ACHN (cell line): ENCODE results near the gene MACF1.
A peak's percentile ranks its signal among the peaks of the same experiment; 100 is the strongest.
"Not testable (repeated sequence)": the region's sequence is repeated elsewhere in the genome, so short reads cannot be mapped to it uniquely, and the experiment has no call there.

Experiments
- DNase-seq: peaks from one replicate; pipeline ENCODE4 v3.0.0-alpha.2; 2015
- in situ Hi-C: cut with HindIII; loops from 2 replicates; pipeline ENCODE4 v1.10.0; 2017; ENCODE audit warnings: low sequenced_read_pairs, low pct_ligation_motif_present, low pct_unique_long_range_greater_than_20kb

The MACF1 gene

DNA sequence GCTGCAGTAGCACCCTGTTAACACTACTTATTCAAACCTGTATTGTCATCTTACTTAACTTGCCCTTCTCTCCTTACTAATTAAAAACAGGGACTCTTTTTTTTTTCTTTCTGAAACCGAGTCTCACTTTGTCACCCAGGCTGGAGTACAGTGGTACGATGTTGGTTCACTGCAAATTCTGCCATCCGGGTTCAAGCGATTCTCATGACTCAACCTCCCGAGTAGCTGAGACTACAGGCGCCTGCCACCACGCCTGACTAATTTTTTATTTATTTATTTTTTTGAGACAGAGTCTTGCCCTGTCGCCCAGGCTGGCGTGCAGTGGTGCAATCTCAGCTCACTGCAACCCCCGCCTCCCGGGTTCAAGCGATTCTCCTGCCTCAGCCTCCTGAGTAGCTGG lies 3.9 kb downstream of the MACF1 start:
- in situ Hi-C loops, DNase-seq: not testable (repeated sequence)

DNA sequence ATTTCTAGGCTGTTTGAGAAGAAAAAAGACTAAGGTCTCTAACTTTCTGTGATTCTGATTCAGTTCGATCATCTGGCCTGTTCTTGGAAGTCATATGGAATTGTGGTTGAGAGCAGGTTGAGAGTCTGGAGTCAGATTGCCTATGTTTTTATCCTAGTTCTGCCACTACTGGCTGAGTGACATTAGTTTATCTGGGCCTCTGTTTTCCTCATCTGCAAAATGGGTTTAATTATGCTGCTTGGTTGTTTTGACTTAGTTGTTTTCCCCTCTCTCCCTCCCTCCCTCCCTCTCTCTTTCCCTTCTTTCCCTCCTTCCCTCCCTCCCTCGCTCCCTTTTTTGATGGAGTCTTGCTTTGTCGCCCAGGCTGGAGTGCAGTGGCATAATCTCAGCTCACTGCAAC lies 6.2 kb downstream of the MACF1 start:
- in situ Hi-C loops: no loop called here
- no peak for DNase-seq

DNA sequence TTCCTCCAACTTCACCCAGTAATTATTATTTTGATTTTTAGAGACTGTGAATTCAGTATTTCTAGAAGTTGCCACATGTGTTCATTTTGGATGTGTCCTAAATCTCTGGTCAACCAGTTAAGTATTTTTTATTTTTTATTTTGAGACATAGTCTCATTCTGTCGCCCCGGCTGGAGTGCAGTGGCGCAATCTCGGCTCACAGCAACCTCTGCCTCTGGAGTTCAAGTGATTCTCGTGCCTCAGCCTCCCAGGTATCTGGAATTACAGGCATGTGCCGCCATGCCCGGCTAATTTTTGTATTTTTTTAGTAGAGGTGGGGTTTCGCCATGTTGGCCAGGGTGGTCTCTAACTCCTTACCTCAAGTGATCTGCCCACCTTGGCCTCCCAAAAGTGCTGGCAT lies 8.0 kb downstream of the MACF1 start:
- in situ Hi-C loops: no loop called here
- no peak for DNase-seq

DNA sequence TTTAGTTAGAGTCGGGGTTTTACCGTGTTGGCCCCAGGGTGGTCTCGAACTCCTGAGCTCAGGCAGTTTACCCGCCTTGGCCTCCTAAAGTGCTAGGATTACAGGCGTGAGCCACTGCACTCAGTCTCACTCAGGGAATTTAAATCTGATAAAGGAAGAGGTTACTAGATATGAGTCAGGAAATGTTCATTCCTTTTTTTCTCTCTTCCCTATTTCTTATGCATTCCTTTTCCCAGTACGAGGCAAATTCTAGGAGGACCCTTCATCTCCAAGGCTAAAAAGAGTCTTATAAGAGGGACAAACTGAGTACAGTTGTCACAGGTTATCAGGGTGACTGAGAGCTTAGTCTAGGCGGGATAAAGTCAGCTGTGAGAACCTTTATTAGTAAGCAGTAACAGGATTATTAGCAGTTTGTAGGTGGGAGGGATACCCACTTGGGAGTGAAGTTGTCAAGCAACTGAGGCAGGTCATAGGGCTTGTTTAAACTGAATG lies 9.1 kb downstream of the MACF1 start:
- in situ Hi-C loops: no loop called here
- DNase-seq: peak; percentile 29

DNA sequence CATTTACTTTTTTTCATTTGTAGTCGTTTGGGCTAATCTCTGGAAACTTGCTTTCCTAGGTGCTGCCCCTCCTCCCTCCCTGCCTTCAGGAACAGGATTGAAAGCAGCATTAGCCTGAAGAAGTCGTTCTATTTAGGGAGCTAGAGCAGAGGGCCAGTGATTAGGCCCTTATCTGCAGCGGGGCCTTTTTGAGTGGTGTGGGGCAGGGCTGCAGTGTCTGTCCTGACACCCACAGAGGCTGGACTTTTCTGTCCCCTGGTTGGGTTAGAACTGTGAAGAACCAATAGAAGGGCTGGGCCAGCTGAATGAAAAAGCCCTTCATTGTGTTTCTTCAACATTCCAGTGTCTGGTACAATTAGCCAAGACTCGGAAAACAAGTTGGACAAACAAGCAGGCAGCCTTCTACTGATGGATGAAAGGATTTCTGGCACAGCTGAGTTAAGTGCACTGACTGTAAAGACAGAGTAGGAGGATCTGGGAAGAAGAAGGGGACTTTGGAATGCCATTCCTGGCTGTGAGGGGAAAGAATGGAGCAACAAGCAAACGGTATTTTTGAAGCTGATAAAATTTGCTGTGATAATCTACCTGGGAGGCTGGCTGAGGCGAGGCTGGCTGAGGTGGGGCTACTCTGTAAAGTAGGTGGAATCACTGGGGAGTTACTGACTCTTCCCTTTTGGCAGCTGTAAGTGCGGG lies 9.7 kb downstream of the MACF1 start:
- in situ Hi-C loops: no loop called here

DNA sequence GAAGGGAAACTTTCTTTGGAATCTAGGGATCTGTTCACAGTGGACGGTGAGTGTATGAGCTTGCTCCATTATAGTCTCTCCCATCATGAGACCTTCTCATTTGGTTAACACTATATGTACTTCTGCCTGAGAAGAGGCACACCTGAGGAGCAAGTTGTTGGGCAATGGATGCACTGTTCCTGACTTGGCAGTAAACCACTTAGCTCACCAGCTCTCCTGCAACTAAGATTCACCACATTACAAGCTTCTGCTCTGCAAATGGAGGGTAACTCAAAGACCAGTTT lies 10.2 kb downstream of the MACF1 start:
- DNase-seq: no peak
- in situ Hi-C loops: no loop called here

More for the DNA sequence above, 9.7 kb downstream of the MACF1 start:
- DNase-seq: no peak

- no peak for DNase-seq
- in situ Hi-C loops: no loop called here
Observed at GRCh38 chr1:39214998-39215873, 10.7 kb downstream of the MACF1 start.

GRCh38 chr1:39216771-39217170 lies 12.3 kb downstream of the MACF1 start:
- DNase-seq: no peak
- in situ Hi-C loops: no loop called here

DNA sequence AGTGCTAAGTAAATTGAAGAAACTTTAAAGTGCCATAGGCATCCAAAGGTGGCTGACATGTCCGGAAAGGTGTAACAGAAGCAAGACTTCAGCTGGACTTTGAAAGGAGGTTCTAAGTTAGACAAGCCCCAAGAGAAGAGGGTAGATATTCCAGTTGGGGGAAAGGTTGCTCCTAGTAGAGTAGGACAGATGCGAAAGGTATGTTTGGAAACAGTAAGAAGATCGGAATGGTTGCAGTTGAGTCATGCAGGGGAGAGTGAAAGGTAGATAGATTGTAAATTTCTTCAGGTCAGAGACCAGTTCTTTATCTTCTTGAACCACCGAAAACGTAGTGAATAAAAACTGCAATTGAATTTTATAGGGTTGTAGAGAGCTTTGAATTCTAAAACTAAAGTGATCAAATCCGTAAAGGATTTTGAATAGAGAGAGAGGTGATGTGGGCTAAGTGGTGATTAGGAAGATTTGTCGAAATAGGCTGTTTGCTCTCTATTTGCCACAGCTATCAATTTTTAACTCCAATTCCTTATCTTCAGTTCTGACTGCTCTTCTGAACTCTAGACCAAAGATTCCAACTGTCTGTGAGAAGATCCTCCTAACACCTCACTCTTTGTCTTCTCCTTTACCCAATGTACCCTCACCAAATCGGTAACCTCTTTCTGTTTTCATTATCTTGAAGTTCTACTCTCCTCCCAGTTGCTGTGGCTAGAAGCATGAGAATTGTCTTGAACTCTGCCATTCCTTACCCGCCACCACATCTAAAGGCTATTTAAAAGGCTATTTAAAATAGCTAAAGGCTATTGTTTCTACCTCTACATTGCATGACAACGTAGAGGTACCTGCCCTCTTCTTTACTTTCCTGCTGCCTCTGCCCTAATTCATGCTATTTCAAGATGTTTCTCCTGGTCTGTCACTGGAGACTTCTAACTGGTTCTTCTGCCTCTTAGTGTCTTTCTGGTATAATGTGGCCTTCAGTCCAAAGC lies 16.7 kb downstream of the MACF1 start:
- in situ Hi-C loops: no loop called here
- no peak for DNase-seq

GRCh38 chr1:39224295-39224829 lies 19.9 kb downstream of the MACF1 start:
- in situ Hi-C loops: no loop called here

DNA sequence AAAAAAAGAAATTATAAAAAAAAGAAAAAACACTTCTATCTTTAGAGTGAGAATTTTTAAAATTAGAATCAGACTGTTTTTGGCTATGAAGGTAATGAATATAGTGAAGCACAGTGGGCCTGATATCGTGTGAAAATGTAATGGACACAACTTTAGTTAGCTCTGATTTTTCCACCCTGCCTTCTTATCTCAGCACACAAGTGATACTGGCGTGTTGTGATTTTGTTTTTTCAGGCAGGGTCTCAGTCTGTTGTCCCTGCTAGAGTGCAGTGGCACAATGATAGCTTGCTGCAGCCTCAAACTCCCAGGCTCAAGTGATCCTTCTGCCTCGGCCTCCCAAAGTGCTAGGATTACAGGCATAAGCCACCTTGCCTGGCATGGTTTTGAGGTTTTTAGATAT lies 22.3 kb downstream of the MACF1 start:
- no peak for DNase-seq
- in situ Hi-C loops: no loop called here

More at GRCh38 chr1:39224295-39224829, 19.9 kb downstream of the MACF1 start:
- no peak for DNase-seq

- in situ Hi-C loops: no loop called here
- no peak for DNase-seq
Observed at GRCh38 chr1:39228252-39228651, 23.8 kb downstream of the MACF1 start.

DNA sequence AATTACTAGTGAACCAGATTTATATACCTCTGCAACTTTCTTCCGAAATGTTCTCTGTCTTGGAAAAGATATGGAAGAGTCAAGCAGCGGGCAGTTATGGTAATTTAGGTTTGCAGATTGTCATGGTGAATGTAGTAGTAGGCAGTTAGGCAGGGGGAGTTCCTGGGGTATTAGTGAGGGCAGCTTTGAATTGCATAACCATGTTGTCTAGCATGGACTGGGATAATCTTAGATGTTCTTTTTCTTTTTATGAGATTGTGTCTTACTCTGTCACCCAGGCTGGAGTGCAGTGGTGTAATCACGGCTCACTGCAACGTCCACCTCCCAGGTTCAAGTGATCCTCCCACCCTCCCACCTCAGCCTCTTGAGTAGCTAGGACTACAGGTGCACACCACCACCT lies 25.0 kb downstream of the MACF1 start:
- DNase-seq: no peak
- in situ Hi-C loops: no loop called here

DNA sequence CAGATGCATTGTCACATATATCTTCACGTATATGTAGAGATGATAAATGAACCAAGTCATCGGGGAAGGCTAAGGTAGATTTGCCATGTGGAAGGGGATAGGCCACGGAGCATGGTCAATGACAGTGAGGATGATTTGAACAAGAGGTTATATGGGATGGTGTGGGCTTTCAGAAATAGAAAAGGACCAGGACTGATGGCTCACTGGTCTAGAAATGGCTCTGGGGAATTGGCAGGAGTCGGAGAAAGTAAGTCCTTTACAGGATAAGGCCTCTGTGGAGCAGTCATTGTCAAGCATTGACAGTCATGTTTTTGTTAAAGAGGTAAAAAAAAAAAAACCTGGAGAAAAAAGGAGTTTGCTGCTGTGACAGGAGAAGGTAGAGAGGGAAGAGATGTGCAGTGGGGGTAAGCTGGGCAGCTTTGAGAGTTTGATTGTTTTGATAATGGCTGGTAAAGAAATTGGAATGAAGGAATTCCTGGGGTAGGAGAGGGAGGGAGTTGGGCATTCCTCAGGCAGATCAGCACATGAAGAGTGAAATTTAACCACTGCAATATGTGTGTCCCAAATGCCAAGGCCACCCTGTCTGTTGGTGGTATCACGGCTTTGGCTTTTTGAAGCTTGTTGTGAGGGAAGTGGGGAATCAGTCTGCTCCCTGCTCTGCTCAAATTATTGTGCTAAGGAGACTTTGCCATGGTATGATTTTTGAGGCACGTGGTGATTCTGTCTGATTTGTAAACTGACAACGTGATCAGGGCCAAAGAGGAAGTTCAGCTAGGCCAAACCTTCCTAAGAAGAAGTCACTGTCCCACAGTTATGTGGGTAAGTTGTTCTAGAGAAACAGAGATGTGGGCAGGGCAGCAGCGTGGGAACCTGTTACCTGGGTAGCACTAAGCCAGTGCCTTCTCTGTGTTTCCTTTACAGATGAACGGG lies 26.0 kb downstream of the MACF1 start:
- in situ Hi-C loops: no loop called here
- no peak for DNase-seq

DNA sequence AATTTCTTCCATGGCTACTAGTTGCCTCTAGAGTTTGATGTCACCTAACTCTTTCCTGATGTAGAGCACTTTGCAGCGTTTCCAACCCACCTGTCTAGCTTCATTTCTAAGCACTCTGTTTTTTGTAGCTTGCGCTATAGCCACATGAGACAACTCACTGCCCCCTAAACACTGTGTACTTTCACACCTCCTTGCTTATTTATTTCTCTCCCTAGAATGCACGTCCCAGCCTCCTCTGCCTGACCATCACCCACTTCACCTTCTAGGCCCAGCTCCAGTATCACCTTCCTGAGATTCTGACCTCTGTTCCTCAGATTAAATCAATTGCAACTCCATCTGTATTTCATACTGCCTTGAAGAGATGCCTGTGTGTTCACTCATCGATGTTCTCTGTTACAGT lies 32.5 kb downstream of the MACF1 start:
- in situ Hi-C loops: no loop called here
- no peak for DNase-seq

GRCh38 chr1:39238476-39238875 lies 34.0 kb downstream of the MACF1 start:
- in situ Hi-C loops: no loop called here
- DNase-seq: no peak

- in situ Hi-C loops: no loop called here
- DNase-seq: no peak
Observed at GRCh38 chr1:39239968-39240367, 35.5 kb downstream of the MACF1 start.

DNA sequence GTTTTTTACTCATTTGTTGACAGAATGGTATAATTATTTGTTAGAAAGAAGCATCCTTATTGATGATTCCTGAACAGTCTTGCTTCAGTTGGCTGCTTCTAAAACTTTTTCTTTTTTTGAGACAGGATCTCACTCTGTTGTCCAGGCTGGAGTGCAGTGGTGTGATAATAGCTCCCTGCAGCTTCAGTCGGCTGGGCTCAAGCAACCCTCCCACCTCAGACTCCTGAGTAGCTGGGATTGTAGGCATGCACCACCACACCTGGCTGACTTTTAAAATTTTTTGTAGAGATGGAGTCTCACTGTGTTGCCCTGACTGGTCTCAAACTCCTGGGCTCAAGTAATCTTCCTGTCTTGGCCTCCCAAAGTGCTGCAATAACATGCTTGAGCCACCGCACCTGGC lies 38.8 kb downstream of the MACF1 start:
- in situ Hi-C loops: no loop called here
- DNase-seq: no peak
